HG03103 (cell line): Measurements from ENCODE around the gene BEX2.

Source experiments
- ATAC-seq: cut with Tn5 transposase; IDR thresholded peaks from one replicate; pipeline ENCODE4 v1.9.1; 2021; ENCODE audit warnings: low read depth; ENCODE audit not compliant: unreplicated experiment

Gene BEX2

DNA sequence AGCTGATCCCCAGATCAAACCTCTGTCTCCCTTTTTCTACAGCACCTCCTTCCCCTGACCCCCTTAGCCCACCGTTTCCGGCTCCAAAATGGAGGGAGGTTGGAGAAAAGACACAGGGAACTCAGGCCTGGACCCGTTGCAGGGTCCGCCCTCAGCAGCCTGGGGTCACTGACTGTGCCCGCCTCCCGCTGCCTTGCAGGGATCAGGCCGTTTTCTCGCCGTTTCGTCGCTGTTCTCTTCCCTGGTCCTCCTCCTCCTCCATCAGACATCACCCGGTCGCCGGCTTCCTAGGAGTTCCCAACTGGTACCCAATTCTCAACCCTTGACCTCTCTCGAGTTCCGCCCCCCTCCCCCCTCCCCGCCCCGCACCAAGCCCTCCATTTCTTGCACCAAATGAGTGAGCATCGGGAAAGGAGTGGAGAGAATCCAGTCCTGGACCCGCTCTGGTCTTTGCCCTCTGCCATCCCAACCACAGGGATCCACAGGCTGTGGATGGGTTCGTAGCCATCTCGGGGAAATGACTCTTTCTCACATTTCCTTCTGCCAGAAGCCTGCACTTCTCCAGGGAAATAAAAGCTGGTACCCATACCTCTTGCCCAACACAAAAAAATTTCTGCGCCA lies 34.7 kb downstream of the BEX2 start:
- no peak for ATAC-seq

DNA sequence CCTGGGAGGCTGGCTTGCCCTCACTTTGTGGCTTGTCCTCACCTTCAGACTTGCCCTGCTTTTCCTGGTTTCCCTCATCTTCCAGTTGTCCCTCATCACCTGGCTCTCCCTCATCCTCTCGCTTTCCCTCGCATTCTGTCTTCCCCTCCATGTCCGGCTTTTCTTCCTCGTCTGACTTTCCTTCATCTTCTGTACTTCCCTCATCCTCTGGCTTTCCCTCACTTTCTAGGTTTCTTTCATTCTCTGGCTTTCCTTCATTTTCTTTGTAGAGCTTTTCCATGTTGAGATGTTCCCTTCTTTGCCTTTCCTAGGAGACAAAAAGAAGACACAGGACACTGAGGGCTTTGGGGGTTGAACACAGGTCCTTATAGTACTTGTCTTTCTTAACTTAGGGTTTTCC lies 36.5 kb downstream of the BEX2 start:
- no peak for ATAC-seq
